ENCODE measurements around the gene KCTD6.

KCTD6 gene

DNA sequence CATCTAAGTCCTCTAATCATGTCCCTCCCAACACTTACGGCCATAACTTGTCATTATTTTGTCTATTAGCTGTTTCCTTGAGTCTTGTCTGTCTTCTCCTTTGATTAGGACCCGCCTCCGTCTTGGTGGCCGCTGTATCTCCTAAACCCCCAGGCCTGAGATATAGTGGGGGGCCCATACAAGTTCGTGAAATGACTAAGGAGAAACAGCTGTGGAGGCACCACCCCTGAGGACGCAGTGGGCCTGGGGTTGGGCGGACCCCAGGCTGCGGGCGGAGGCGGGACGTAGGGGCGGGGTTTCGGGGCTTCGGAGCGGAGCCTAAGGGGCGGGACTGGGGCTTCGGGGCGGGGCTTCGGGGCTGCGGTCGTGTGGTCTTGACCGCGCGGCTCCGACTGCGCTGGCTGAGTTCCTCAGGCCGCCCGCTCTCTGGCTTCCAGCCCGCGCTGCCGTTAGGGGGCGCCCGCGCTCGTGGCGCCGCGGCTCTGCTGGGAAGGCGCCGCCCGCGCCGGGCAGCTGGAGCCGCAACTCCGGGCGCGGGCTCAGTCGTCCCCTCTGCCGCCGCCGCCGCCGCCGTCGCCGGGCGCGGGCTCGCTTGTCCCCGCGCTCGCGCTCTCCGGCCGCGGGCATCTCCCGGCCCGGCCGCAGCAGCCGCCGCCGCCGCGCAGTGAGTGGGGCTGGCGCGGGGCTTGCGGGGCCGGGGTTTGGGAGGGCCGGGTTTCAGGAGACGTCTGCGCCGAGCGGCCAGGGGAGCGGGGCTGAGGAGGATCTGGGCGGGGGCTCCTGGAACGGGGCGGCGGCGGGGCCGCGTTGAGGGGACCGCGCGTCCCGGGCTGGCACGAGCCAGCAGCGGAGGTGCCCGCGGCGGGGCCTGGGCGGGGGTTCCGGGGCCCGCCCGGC lies at the start of gene KCTD6:
Gene KCTD6 (plus strand): TSS at position 591 of the 897 bp plus-strand sequence. CDS start 6,660 bp downstream, outside the sequence.
- peak; percentile 97 for DNase-seq

DNA sequence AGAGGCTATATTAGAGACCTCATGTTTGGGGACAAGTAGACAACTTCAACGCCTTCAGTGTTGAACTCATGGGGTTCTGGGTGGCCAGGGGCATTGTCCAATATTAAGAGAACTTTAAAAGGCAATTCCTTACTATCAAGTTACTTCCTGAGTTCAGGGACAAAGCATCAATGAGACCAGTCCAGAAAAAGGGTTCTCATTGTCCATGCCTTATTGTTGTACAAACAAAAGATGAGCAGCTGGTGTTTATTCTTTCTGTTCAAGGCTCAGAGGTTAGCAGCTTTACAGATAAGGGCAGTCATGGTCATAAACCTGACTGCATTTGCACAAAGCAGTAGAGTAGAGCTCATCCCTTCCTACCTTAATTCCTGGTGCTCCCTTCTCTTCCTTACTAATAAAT lies 39.7 kb upstream of the KCTD6 start:
- DNase-seq = no peak

DNA sequence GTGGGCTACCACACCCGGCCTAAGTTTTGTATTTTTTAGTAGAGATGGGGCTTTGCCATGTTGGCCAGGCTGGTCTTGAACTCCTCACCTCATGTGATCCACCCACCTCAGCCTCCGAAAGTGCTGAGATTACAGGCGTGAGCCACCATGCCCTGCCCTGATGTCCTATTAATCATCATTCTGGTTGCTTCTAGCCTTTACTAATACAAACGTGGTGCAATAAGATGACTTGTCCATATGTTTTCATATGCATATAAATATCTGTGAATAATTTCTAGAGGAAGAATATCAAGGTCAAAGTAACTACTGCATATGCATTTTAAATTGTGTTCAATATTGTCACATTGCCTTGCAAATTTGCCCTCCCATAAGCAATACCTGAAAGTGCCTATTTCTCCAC lies 32.7 kb upstream of the KCTD6 start:
- no peak for DNase-seq

DNA sequence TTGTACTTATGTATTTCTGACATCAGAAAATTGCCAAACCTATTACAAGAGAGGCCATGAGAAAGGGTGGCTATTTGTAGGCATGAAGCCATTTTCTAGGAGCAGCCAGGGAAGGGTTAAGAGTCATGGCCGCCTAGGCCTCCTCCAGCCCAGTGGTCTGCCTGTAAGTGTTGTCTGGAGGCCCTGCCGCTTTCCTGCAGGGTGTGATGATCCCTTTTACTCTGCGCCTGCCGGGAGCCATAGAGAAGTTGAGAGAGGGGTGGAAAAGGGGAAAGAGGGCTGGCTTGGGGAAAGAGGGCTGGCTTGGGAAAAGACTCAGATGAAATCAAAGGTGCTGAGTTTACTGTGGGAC lies 29.1 kb upstream of the KCTD6 start:
- no peak for DNase-seq

DNA sequence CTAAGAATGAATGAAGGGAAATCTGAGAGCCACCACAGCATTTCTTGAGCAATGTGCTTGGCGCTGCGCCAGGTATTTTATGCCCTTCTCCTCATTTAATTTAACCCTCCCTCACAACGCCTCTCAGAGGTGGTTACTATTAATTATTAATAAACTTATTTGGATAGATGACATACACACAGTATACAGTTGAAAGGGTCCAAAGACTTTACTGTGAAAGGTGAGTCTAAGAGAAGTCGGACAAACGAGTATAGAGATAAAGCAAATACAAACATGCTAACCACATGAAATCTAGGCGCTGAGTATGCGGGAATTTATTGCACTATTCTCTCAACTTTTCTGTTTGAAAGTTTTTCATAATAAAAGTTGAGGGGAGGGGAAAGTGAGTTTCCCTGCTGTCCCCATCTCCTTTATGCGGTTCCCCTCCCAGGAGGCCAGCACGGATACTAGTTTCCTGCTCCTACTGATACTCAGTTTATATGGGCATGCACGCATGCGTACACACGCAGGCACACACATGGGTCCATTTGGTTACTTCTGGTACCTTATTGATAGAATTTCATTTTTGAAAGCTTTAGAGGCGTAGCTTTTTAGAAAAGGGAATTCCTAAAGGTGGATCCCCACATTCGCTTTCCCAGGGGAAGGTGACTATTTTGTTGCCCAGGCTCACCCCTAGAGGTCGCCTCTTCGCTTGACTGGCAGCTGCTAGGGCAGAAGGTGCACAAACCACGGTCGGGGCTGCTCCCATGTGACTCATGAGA lies 28.5 kb upstream of the KCTD6 start:
- DNase-seq = peak; percentile 90

DNA sequence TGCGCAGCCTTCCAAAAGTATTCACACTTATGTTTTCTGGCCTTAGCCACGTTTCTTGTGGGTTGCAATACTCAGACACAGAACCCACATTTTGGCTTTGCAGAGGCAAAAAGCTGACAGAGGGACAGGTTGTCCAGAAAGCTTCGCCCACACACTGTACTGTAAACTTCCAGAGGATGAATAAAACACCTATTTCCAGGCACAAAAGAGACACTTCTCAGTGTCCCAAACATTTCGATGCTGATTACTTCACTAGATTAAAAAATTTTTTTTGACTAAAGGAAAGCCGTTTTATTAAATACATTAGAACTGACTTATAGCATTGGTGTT lies 28.0 kb upstream of the KCTD6 start:
- no peak for DNase-seq

DNA sequence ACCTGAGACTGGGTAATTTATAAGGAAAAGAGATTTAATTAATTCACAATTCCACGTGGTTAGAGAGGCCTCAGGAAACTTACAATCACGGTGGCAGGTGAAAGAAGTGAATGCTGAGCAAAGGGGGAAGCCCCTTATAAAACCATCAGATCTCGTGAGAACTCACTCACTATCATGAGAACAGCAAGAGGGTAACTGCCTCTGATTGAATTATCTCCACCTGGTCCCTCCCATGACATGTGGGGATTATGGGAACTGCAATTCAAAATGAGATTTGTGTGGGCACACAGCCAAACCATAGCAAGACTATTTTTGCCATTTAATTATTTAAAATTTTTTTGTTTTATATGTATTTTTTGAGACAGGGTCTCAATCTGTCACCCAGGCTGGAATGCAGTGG lies 27.0 kb upstream of the KCTD6 start:
- no peak for DNase-seq

DNA sequence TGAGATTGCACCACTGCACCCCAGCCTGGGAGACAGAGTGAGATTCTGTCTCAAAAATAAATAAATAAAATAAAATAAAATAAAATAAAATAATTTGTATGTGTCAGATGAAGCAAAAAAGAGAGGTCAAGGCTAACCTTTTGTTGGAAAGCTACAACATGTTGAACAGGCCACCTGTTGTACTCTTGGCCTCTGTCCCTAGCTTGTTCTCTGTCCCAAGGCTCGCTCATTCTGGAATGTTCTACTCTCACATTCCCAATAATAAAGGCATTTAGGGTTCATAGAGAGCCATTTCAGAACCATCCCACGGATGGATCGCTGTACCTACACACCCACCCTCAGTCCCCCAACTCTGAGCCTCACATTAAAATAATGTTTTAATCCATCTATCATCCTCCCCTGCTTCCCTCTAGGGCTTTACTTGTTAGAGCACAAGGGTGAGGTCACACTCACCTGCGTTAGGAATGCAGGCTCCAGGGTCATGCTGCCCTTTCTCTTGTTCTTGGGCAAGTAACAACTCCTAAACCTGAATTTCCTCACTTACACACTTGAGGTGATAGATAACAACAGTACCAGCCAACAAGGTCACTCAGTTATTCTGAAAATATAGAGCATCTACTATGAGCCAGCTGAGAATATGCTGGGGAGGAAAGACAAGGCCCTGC lies 24.9 kb upstream of the KCTD6 start:
- DNase-seq = no peak

DNA sequence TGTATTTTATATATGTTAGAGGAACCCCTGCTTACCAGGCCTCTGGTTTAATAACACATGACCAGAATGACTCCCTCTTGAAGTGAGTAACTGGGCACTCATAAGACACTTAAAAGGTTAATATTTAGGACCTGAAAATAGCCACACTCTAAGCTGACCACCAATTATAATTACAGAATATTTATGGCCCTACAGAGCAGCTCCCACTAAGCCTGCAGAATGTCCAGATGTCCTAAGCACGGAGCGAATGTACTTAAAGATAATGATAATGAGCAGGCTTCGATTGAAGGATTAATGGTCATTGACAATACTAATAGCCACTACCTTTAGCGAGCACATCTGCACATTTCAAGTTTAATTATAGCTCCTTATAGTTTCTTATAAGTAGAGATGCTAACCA lies 22.8 kb upstream of the KCTD6 start:
- DNase-seq = no peak

DNA sequence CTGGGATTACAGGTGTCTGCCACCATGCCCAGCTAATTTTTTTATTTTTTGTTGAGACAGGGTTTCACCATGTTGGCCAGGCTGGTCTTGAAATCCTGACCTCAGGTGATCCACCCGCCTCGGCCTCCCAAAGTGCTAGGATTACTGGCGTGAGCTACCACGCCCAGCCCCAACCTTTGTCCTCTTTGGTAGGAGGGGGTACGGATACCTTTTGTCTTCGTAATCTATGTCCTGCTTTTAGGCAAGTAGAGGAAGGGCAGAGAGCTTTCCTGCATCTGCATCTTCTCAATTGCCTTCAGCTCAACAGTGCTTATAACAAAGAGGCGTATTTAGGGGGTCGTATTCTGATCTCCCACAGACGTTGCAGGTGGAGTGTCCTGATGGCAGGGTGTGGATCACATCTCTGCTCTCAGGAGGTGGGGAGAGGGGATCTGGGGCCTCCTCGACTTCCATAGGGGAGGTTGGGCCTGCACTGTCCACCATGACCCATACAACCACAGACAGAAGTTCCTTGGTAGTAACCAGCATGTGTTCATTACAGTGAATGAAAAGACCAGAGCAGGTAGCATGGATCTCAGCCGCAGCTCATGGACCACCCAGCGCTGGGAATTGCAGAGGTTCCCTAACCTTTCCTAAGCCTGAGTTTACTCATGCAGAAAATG lies 21.4 kb upstream of the KCTD6 start:
- no peak for DNase-seq

DNA sequence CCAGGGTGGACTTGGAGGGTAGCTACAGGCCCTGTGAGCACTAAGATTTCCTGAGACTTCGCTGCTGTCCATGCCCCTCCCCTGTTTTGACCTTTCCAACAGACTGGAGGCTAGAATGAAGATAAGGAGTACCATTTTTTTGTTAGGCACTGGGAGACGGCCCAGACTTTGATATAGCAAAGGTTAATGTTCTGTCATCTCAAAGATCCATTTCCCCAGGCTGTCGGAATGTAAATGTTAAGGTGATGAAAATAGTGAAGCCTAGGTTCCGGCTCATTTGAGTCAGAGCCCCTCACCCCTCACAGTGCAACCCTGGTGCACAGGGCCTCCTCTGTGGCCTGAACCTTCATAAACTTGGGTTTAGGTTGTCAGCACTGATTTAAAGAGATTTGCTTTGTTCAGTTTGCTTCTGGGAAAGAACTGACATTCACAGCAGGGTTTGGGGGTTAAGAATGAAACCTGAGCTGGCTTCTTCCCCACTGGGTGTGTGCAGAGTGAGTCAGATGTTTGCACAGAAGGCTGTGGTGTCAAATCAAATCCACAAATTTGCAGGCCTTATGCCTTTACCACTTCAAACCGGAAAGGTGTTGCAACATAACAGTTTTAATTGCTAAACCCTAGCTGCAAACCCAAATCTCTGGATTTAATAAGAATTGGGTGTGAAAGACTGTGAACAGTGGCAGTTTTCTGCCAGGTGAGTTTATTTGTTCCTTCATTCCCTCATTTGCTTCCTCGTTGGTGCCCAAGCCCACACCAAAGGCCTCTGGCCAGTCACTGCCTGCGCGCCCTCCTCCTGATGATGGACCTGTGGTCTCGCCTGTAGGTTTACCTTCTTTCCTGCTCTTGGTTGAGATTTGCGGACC lies 20.6 kb upstream of the KCTD6 start:
- no peak for DNase-seq

DNA sequence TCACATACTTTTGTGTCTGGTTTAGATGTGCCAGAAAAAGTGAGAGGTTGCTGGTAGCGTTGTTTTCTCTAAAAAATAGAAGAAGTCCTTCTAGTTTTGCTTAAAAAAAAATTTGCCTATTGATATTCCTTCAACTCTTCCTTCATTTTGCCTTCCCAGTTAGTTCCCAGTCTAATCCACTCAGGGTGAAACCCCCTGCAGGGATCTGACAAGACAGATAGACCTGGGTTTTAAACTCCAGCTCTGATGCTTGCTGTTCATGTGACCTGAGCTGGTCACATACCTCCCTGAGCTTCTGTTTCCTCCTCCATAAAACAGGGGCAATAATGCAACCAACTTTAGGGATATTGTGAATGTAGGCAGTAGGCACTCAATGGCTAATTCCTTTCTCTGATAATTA lies 18.6 kb upstream of the KCTD6 start:
- no peak for DNase-seq

DNA sequence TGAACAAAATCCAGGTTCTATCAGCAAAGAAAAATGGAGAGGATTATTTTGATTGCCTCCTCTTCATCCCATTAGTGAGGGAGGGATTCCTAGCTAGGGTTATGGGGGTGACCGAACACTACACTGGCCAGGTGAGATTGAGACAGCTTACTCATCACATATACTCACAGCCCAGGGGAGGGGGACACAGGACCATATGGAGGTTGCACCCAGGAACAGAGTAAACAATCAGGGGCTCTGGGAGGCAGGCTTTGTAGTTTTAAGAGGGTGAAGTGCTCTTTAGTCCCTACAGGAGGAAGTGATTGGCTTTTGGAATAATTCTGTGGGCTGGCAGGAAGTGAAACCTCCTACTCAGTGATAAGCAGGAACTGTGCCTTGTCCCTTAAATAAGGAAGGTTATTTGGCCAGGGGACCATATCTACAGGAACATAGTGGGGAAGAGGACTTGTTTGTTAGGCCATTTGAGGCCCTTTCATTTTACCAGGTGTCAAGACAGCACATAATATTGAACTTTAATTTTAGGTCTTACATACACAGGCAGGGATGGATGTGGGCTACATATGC lies 17.5 kb upstream of the KCTD6 start:
- DNase-seq = no peak

DNA sequence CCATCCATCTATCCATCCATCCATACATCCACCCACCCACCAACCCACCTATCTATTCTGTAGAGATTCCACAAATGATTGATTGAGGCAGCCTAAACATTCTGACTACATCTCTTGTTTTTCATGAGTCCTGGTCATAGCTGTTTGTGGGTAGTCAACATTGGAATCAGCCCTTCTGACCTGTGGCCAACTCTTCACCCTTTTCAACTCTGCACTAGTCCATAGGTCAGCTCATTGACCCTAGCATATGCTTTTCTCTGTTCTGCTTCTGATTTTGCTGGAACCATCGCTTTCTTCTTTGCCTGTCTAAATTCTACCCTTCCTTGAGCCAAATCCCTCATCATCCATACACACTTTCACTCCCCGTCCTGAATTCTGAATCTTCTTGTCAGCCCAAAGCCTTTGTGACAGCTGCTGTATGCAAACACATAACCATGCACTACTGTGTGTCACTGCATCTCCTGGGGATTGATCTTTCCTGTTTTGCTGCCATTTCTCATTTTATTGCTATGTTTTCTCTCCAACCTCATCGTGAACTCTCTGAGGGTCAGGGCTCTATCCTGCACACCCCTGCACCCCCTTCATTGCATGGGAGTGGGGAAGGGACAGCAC lies 16.8 kb upstream of the KCTD6 start:
- no peak for DNase-seq

DNA sequence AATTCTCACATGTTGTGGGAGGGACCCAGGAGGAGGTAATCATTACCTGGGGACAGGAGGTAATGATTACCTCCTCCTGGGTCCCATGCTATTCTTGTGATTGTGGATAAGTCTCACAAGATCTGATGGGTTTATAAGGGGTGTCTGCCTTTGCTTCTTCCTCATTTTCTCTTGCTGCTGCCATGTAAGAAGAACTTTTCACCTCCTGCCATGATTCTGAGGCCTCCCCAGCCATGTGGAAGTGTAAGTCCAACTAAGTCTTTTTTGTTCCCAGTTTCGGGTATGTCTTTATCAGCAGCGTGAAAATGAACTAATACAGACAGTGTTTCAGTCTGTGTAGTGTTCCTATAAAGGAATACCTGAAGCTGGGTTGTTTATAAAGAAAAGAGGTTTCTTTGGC lies 13.1 kb upstream of the KCTD6 start:
- DNase-seq = no peak

DNA sequence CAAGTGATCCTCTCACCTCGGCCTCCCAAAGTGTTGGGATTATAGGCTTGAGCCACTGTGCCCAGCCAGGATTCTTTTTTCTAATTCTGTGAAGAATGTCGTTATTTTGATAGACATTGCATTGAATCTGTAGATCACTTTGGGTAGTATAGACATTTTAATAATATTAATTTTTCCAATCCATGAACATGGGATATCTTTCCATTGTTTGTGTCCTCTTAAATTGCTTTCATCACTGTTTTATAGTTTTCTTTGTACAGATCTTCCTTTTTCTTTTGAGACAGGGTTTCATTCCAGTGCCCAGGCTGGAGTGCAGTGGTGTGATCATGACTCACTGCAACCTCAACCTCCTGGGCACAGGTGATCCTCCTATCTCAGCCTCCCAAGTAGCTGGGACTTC lies 11.6 kb upstream of the KCTD6 start:
- no peak for DNase-seq

DNA sequence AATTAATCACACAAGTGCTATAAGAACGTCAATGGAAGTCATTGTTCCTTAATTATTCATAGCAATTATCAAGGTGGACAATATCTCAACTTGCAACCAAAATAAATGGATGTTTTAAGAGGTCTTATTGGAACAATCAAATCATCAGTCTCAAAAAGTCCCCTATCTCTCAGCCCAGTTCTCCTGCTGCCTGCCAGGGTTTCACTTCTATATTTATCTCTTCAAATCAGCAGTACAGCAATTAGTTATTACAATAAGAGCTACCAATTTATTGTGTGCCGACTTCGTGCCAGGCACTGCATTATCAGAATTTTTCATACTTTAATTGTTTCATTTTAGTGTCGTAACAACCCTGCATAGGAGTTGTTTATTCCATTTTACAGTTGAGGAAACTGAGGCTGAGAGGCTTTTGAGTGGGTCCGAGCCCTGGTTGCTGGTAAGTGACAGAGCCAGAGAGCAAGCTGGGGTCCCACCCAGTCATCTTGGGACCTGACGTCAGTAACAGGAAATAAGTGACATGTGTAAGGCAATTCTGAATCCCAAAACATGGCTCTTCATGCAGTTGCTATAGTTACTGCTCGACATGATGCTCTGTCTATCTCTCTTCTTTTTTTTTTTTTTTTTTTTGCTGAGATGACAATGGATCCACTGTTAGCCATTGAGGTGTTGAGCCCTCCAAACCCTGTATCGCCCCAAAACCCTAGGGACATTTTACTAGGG lies 8.8 kb upstream of the KCTD6 start:
- DNase-seq = no peak

DNA sequence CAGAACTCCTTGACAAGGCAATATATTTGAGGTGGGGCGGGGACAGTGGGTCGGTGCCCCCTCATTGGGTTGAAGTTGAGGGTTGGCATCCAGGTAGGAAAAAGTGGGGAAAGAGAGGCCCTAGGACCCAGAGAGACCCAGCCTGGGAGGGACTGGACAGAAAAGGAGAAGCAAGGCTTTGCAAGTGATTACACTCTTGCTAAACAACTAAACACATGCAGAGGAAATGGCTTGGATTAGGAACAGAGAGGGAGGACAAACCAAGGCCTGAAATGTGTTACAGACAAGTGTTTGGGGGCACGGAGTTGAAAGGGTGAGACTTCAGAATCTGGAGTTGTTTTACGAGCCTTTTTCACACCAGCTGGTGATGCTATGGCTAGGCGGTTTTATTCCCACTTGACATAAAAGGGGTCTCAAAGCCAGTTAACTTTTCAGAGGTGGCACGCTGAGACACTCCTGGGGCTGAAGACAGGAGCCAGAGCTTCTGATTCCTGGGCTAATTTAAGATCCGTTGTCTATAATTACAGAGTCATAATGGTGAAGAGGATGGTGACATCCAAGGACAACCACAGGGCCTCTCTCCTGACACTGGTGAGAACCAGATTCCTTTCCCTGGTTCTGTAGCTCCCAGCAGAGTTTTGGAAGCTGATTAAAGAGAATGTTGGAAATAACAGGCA lies 7.7 kb upstream of the KCTD6 start:
- DNase-seq = peak; percentile 53

DNA sequence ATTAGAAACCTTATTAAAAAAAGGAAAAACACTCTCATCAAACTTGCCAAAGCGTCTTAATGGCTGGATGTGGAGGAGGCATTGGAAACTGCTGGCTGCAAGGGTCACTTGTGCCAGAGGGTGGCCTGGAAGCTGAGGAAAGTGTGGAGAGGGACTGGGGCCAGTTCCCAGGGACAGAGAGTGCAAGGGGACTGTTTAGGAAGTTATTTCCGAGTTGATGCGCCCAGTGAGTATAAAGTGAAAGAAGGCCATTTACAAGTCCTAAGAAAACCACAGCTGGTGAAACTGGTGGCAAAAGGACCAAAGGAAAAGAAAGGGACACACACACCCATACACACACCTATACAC lies 7.2 kb upstream of the KCTD6 start:
- DNase-seq = no peak

DNA sequence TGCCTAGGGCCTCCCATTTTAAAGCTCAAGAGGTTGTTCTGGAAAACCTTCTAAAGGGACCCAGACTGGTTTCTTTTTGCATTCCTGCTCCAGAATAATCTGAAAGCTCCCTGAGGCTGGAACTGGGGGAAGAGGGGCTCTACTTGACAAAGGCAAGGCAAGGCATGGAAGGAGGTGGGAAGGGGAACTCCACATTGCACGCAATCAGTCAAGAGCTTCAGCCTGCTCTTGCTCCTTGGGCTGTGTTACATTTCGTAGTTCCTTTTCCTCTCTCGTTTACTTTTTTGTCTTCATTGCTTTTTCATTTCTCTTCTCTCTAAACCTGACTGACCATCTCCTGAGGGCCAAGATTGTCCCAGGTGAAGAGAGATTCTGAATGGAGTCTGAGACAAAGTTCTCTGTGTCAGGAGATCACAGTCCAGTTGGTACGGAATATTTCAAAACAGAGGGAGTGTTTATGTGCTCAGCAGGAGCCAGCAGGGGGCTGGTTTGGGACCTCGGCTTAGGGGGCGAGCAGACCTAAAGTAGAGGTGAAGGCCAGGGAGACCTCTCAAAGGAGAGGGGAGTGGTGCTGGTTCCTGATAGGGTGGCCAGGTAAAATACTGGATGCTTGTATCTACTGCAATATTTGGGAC lies 6.0 kb upstream of the KCTD6 start:
- no peak for DNase-seq

All from islet precursor cell (in vitro differentiated cells).